Effector memory CD8-positive, alpha-beta T cell (primary cell): ENCODE data around the gene PPP3R1.

ENCODE experiments used
- ATAC-seq: fragments of 150-1000 bp; cut with Tn5 transposase; replicated peaks from 2 replicates; pipeline ENCODE4 v1.10.0; 2021; ENCODE audit warnings: mild to moderate bottlenecking, moderate library complexity
- DNase-seq, 3 experiments: peaks; one replicate each; pipeline ENCODE4 v3.0.0; 2021
- H3K27ac Mint-ChIP-seq, 2 donors: one replicate each; pipeline ENCODE4 v1.8.0; 2022; ENCODE audit warnings: mild to moderate bottlenecking in 2 of 2, mixed read lengths in 2 of 2, moderate library complexity in 2 of 2
- H3K27me3 Mint-ChIP-seq, 2 donors: one replicate each; pipeline ENCODE4 v1.8.0; 2022; ENCODE audit warnings: mixed read lengths in 2 of 2
- H3K36me3 Mint-ChIP-seq: one replicate; pipeline ENCODE4 v1.8.0; 2022; ENCODE audit warnings: mild to moderate bottlenecking, moderate library complexity, mixed read lengths; ENCODE audit not compliant: insufficient read depth
- H3K4me1 Mint-ChIP-seq, 2 donors: one replicate each; pipeline ENCODE4 v1.8.0; 2022; ENCODE audit warnings: low read depth in 2 of 2, mixed read lengths in 2 of 2
- H3K4me3 Mint-ChIP-seq, 2 donors: one replicate each; pipeline ENCODE4 v1.8.0; 2022; ENCODE audit warnings: mild to moderate bottlenecking in 2 of 2, mixed read lengths in 2 of 2, moderate library complexity in 2 of 2
- H3K9me3 Mint-ChIP-seq, 2 donors: one replicate each; pipeline ENCODE4 v1.8.0; 2022; ENCODE audit warnings: mixed read lengths in 2 of 2

PPP3R1 gene

GRCh38 chr2:68206793-68207192, 45.5 kb downstream of the PPP3R1 start:
- no peak for DNase-seq
- no peaks in the 10 kb centered on the region for H3K27me3 Mint-ChIP-seq
- H3K27ac Mint-ChIP-seq = peak overlapping the region; percentile 8 to 90
- H3K36me3 Mint-ChIP-seq = peaks cover 27% of the 10 kb centered on the region
- no peak overlapping the region for H3K4me3 Mint-ChIP-seq
- peaks cover 35 to 59% of the 10 kb centered on the region in 2 donors for H3K4me1 Mint-ChIP-seq
- H3K9me3 Mint-ChIP-seq = no peaks in the 10 kb centered on the region
- no peak for ATAC-seq

GRCh38 chr2:68203587-68203986, 48.7 kb downstream of the PPP3R1 start:
- DNase-seq = no peak
- Mint-ChIP-seq H3K36me3 (peaks cover 29% of the 10 kb centered on the region), H3K4me3 (peak overlapping the region; percentile 71 to 86), H3K9me3 (no peaks in the 10 kb centered on the region), H3K27me3 (no peaks in the 10 kb centered on the region), H3K4me1 (peaks cover 32 to 73% of the 10 kb centered on the region in 2 donors), H3K27ac (peak overlapping the region; percentile 87 to 97)
- ATAC-seq = peak; percentile 70

- H3K36me3 Mint-ChIP-seq = peaks cover 23% of the 10 kb centered on the region
- DNase-seq (no peak), ATAC-seq (peak; percentile 14)
- H3K27ac Mint-ChIP-seq = peak overlapping the region; percentile 21 to 63
- H3K9me3 Mint-ChIP-seq = no peaks in the 10 kb centered on the region
- H3K4me1 Mint-ChIP-seq = peaks cover 26 to 65% of the 10 kb centered on the region in 2 donors
- H3K27me3 Mint-ChIP-seq = no peaks in the 10 kb centered on the region
- H3K4me3 Mint-ChIP-seq = no peak overlapping the region
Observed at GRCh38 chr2:68200157-68200787, 52.1 kb downstream of the PPP3R1 start.

- H3K27me3 Mint-ChIP-seq = no peaks in the 10 kb centered on the region
- ATAC-seq = peak; percentile 61
- H3K9me3 Mint-ChIP-seq = no peaks in the 10 kb centered on the region
- H3K27ac Mint-ChIP-seq = peak overlapping the region; percentile 83 to 86
- DNase-seq = peak; percentile 50 to 59 (median 55)
- no peak overlapping the region for H3K4me3 Mint-ChIP-seq
- H3K36me3 Mint-ChIP-seq = peaks cover 18% of the 10 kb centered on the region
- peaks cover 23 to 56% of the 10 kb centered on the region in 2 donors for H3K4me1 Mint-ChIP-seq
Observed at GRCh38 chr2:68196120-68196716, 56.1 kb downstream of the PPP3R1 start.

- H3K27me3 Mint-ChIP-seq = no peaks in the 10 kb centered on the region
- peak overlapping the region in 1 of 2 donors; percentile 83 for H3K27ac Mint-ChIP-seq
- H3K36me3 Mint-ChIP-seq = peaks cover 21% of the 10 kb centered on the region
- no peak overlapping the region for H3K4me3 Mint-ChIP-seq
- no peak for ATAC-seq
- DNase-seq = no peak
- H3K4me1 Mint-ChIP-seq = peaks cover 21 to 51% of the 10 kb centered on the region in 2 donors
- H3K9me3 Mint-ChIP-seq = no peaks in the 10 kb centered on the region
Observed at GRCh38 chr2:68195096-68195495, 57.2 kb downstream of the PPP3R1 start.

GRCh38 chr2:68193787-68194372, 58.5 kb downstream of the PPP3R1 start:
- Mint-ChIP-seq H3K36me3 (peaks cover 13% of the 10 kb centered on the region), H3K4me1 (peaks cover 20 to 50% of the 10 kb centered on the region in 2 donors), H3K27me3 (no peaks in the 10 kb centered on the region), H3K27ac (peak overlapping the region in 1 of 2 donors; percentile 45), H3K4me3 (no peak overlapping the region), H3K9me3 (no peaks in the 10 kb centered on the region)
- no peak for ATAC-seq
- no peak for DNase-seq

GRCh38 chr2:68193144-68193543, 59.2 kb downstream of the PPP3R1 start:
- Mint-ChIP-seq H3K4me3 (no peak overlapping the region), H3K9me3 (no peaks in the 10 kb centered on the region), H3K27ac (peak overlapping the region in 1 of 2 donors; percentile 45), H3K4me1 (peaks cover 20 to 52% of the 10 kb centered on the region in 2 donors), H3K36me3 (peaks cover 17% of the 10 kb centered on the region), H3K27me3 (no peaks in the 10 kb centered on the region)
- DNase-seq (no peak), ATAC-seq (no peak)

- peaks cover 15 to 62% of the 10 kb centered on the region in 2 donors for H3K4me1 Mint-ChIP-seq
- ATAC-seq (peak; percentile 51), DNase-seq (no peak)
Observed at GRCh38 chr2:68190991-68191731, 61.2 kb downstream of the PPP3R1 start.

GRCh38 chr2:68189991-68190784, 62.1 kb downstream of the PPP3R1 start:
- peak overlapping the region in 1 of 2 donors; percentile 95 for H3K27ac Mint-ChIP-seq
- peaks cover 35% of the 10 kb centered on the region for H3K36me3 Mint-ChIP-seq
- peaks cover 15 to 58% of the 10 kb centered on the region in 2 donors for H3K4me1 Mint-ChIP-seq
- no peak for DNase-seq
- peak; percentile 24 for ATAC-seq
- H3K27me3 Mint-ChIP-seq = no peaks in the 10 kb centered on the region
- peak overlapping the region; percentile 27 to 47 for H3K4me3 Mint-ChIP-seq
- H3K9me3 Mint-ChIP-seq = no peaks in the 10 kb centered on the region

More at GRCh38 chr2:68190991-68191731, 61.2 kb downstream of the PPP3R1 start:
- Mint-ChIP-seq H3K9me3 (no peaks in the 10 kb centered on the region), H3K4me3 (peak overlapping the region in 1 of 2 donors; percentile 47), H3K27me3 (no peaks in the 10 kb centered on the region), H3K36me3 (peaks cover 32% of the 10 kb centered on the region), H3K27ac (peak overlapping the region in 1 of 2 donors; percentile 95)

GRCh38 chr2:68188831-68189230, 63.5 kb downstream of the PPP3R1 start:
- peaks cover 41% of the 10 kb centered on the region for H3K36me3 Mint-ChIP-seq
- peak; percentile 40 for ATAC-seq
- no peaks in the 10 kb centered on the region for H3K9me3 Mint-ChIP-seq

GRCh38 chr2:68187329-68187728, 65.0 kb downstream of the PPP3R1 start:
- Mint-ChIP-seq H3K4me1 (peaks cover 16 to 56% of the 10 kb centered on the region in 2 donors), H3K27me3 (no peaks in the 10 kb centered on the region), H3K9me3 (no peaks in the 10 kb centered on the region), H3K27ac (peak overlapping the region in 1 of 2 donors; percentile 6), H3K36me3 (peaks cover 50% of the 10 kb centered on the region), H3K4me3 (no peak overlapping the region)
- DNase-seq (no peak), ATAC-seq (no peak)

More at GRCh38 chr2:68188831-68189230, 63.5 kb downstream of the PPP3R1 start:
- Mint-ChIP-seq H3K4me1 (peaks cover 15 to 64% of the 10 kb centered on the region in 2 donors), H3K27me3 (no peaks in the 10 kb centered on the region), H3K4me3 (peak overlapping the region; percentile 23 to 61), H3K27ac (peak overlapping the region; percentile 46 to 85)
- DNase-seq = no peak

GRCh38 chr2:68185541-68186164, 66.7 kb downstream of the PPP3R1 start:
- ATAC-seq = peak; percentile 63
- DNase-seq = peak; percentile 34 to 44 (median 42)
- Mint-ChIP-seq H3K4me1 (peaks cover 15 to 54% of the 10 kb centered on the region in 2 donors), H3K27me3 (no peaks in the 10 kb centered on the region), H3K36me3 (peaks cover 67% of the 10 kb centered on the region), H3K4me3 (no peak overlapping the region), H3K27ac (peak overlapping the region; percentile 20 to 79), H3K9me3 (no peaks in the 10 kb centered on the region)
